Epithelial cell of proximal tubule (primary cell): ENCODE measurements around the gene RIMS4. TPM values are rescaled to one million over a fixed set of nuclear protein-coding genes. Genes with fewer than 3 reads are reported as not detected.

Source experiments
- DNase-seq: peaks from one replicate; pipeline ENCODE4 v3.0.0-alpha.2; 2011; ENCODE audit warnings: low read depth
- H3K4me3 ChIP-seq: 2 replicates; pipeline ENCODE4 v1.5.1; 2011; ENCODE audit warnings: low read depth, mild to moderate bottlenecking, low read length
- CTCF ChIP-seq: conservative IDR thresholded peaks from 2 replicates; pipeline ENCODE4 v1.5.1; 2012; ENCODE audit warnings: low read depth, mild to moderate bottlenecking, low read length
- total RNA-seq: library from RNA; depleted of rRNA; stranded (reverse); fragments of >200 nt; gene quantifications from 2 replicates; pipeline ENCODE4 v1.2.3, GENCODE V29; 2015

The RIMS4 gene
- total RNA-seq, 1 donor from 2014 or later: not detected

GRCh38 chr20:44838521-44838920 is 28.2 kb upstream of the RIMS4 start:
- TF ChIP-seq CTCF: no peak
- no peak for DNase-seq
- no peak overlapping the region for H3K4me3 ChIP-seq

DNA sequence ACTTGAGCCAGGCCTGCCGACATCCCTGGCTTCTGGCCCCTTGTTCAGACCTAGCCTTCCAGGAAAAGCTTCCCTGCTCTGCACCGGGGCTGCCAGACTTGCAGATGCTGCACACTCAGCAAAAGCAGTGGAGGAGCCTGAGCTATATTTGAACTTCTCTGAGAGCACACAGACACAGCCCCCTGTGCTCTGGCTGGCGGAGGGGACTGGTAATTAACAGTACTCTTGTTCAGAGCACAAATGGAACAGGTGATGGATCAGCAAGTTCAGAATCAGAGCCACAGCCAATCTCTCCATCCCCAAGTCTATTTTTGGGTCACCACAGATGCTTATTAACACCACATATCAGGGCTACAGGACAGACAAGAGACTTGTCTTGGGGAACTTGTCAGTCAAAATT is 27.6 kb upstream of the RIMS4 start:
- TF ChIP-seq CTCF: no peak
- H3K4me3 ChIP-seq: no peak overlapping the region

GRCh38 chr20:44836601-44837120 is 26.3 kb upstream of the RIMS4 start:
- no peak for DNase-seq
- H3K4me3 ChIP-seq: no peak overlapping the region
- TF ChIP-seq CTCF: no peak

More for the DNA sequence above, 27.6 kb upstream of the RIMS4 start:
- no peak for DNase-seq

- no peak for DNase-seq
- TF ChIP-seq CTCF: no peak
- H3K4me3 ChIP-seq: no peak overlapping the region
Measured at GRCh38 chr20:44835661-44836221, 25.4 kb upstream of the RIMS4 start.

DNA sequence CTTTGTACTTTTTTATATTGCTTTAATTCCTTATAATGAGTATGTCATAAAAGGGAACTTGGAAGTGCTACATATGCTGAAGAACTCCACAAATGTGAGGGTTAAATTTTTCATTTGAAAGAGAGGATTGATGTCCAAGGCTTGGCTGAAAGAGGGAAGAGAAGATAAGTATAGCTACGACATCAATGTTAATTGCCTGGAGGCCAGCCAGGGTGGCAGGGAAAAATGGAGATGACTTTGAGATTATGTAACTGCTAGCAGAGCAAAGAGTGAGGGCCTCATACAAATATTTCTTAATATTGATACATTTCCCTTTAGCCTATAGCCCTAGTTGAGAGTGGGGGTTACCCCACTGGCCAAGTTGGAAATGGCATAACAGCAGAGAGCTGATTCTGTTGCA is 24.8 kb upstream of the RIMS4 start:
- TF ChIP-seq CTCF: no peak
- no peak for DNase-seq
- H3K4me3 ChIP-seq: no peak overlapping the region

GRCh38 chr20:44834693-44835092 is 24.3 kb upstream of the RIMS4 start:
- H3K4me3 ChIP-seq: no peak overlapping the region
- no peak for DNase-seq
- no peak for TF ChIP-seq CTCF

DNA sequence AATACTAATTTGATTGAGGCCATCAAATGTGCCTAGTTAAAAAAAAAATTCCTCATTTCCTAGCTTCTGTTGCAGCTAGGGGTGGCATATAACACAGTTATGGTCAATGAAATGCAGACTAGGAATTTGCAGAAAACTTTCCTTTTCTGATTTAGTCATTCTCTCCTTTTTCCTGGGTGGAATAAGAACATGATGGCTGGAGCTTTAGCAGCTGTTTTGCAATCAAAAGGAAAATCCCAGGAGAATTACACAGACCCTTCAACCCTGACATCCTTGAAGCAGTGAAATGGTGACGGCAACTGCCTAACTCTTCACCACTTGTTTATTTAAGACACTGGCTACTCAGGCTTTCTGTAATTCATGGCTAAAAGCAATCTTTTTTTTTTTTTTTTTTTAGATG is 23.1 kb upstream of the RIMS4 start:
- TF ChIP-seq CTCF: no peak
- no peak overlapping the region for H3K4me3 ChIP-seq
- no peak for DNase-seq
